Measurements from ENCODE around the gene ABCC3. TPM values are rescaled to one million over a fixed set of nuclear protein-coding genes. Genes with fewer than 3 reads are reported as not detected.

ABCC3 gene
- total RNA-seq, 4 donors from 2014 or later, result 1.5 to 19.2 (median 7.3) TPM

DNA sequence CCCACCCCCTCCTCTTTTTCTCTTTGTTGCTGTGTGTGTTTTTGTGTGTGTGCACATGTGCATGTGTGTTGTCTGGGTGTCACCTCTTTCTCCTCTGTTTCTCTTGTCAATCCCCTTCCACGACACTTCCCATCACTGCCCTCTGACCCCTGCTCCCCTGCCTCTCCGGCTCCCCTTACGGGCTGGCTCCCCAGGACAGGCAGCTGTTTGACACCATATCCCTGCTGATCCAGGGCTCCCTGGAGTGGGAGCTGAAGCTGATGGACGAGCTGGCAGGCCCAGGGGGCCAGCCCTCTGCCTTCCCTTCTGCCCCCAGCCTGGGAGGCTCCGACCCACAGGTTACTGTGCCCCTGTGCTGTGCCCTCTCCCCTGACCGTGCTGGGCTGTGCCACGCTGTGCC, 15.2 kb upstream of the ABCC3 start:
- no peak for DNase-seq (ENCODE audit: low spot score in 2 of 2)
- 65 to 82% methylated on average over 7 of the region's 7 CpGs for WGBS, 2 donors
- Histone ChIP-seq H3K27me3 (peaks cover 0 to 11% of the 10 kb centered on the region in 2 donors), H3K4me1 (no peaks in the 10 kb centered on the region), H3K36me3 (no peaks in the 10 kb centered on the region), H3K9me3 (no peaks in the 10 kb centered on the region), H3K4me3 (no peak overlapping the region), H3K27ac (no peak overlapping the region)
- no peak for TF ChIP-seq POLR2A (IDR thresholded peaks at IDR 0.05)
- TF ChIP-seq, protein P1, sequence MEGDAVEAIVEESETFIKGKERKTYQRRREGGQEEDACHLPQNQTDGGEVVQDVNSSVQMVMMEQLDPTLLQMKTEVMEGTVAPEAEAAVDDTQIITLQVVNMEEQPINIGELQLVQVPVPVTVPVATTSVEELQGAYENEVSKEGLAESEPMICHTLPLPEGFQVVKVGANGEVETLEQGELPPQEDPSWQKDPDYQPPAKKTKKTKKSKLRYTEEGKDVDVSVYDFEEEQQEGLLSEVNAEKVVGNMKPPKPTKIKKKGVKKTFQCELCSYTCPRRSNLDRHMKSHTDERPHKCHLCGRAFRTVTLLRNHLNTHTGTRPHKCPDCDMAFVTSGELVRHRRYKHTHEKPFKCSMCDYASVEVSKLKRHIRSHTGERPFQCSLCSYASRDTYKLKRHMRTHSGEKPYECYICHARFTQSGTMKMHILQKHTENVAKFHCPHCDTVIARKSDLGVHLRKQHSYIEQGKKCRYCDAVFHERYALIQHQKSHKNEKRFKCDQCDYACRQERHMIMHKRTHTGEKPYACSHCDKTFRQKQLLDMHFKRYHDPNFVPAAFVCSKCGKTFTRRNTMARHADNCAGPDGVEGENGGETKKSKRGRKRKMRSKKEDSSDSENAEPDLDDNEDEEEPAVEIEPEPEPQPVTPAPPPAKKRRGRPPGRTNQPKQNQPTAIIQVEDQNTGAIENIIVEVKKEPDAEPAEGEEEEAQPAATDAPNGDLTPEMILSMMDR (IDR thresholded peaks at IDR 0.05), result no peak
- no peak for TF ChIP-seq EP300 (IDR thresholded peaks at IDR 0.05)

DNA sequence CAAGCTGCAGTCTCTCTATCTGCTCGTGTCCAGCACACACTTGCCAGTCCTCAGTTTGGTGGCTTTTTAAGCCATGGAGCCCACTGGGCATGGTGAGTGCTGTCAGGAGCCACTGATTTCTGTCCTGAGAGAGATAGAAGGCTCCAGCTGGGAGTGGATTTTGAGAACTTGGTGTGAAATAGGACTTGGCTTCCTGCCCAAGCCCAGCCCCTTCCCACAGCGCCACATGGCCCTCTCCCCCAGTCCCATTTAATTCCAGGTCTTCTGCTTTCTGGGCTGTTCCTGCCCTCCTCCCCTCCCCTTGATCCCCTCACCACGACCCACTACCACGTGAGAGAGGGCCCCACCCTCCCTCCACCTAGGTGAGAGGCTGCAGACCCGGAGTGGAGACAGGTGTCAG, 14.4 kb upstream of the ABCC3 start:
- TF ChIP-seq, protein P1 (IDR thresholded peaks at IDR 0.05), result no peak
- TF ChIP-seq POLR2A (IDR thresholded peaks at IDR 0.05) (no peak), EP300 (IDR thresholded peaks at IDR 0.05) (no peak)
- Histone ChIP-seq H3K4me3 (no peak overlapping the region), H3K36me3 (no peaks in the 10 kb centered on the region), H3K9me3 (no peaks in the 10 kb centered on the region), H3K27me3 (peaks cover 0 to 11% of the 10 kb centered on the region in 2 donors), H3K4me1 (no peaks in the 10 kb centered on the region), H3K27ac (no peak overlapping the region)
- no peak for DNase-seq (ENCODE audit: low spot score in 2 of 2)
- WGBS, 2 donors, result 52 to 62% methylated on average over 5 of the region's 5 CpGs

DNA sequence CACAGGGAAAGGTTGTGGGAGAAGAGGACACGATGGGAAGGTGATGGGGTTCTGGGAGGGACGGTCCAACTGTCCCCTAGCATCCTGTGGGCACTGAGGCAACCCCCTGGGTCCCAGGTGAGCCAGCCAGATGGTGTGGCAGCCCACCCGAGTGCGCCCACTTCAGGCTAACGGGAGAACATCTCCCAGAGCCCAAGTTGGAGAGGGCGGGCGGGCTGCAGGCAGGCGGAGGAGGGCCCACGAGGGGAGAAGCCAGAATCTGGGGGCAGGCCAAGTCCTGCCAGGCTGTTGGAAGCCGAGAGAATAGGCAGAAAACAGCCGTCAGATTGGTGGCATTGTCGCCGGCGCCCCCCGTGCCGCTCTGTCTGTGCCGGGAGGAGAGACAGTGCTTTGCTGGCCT, 13.8 kb upstream of the ABCC3 start:
- DNase-seq (ENCODE audit: low spot score in 2 of 2), result no peak
- H3K27me3 ChIP-seq, result peaks cover 0 to 11% of the 10 kb centered on the region in 2 donors
- peaks cover 0 to 5% (median 0%) of the 10 kb centered on the region in 4 donors for H3K4me1 ChIP-seq
- TF ChIP-seq, protein P1 (IDR thresholded peaks at IDR 0.05), result no peak
- TF ChIP-seq EP300 (IDR thresholded peaks at IDR 0.05) (no peak), POLR2A (IDR thresholded peaks at IDR 0.05) (no peak)
- no peak overlapping the region for H3K27ac ChIP-seq
- WGBS, 2 donors, result 51 to 60% methylated on average over 14 to 17 of the region's 17 CpGs
- H3K4me3 ChIP-seq, result no peak overlapping the region
- no peaks in the 10 kb centered on the region for H3K9me3 ChIP-seq
- H3K36me3 ChIP-seq, result no peaks in the 10 kb centered on the region

DNA sequence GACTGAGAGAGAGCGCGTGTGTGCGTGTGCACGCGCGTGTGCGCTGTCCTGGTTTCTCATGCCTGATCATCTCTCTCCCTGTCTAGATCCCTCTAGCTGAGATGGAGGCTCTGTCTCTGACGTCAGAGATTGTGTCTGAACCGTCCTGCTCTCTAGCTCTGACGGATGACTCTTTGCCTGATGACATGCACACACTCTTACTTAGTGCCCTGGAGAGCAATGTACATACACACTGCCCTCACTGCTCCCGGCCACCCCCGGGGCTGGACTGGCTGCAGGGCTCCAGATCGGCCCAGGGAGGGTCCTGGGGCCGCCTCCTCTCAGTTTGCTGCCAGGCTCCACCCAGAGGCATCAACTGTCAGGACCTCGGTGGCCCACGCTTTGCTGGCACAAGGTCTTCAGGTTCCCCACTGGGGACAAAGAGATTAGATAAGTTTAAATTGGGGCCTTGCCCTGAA, 13.1 kb upstream of the ABCC3 start:
- 62 to 63% methylated on average over 13 to 16 of the region's 16 CpGs for WGBS, 2 donors
- TF ChIP-seq, protein P1 (IDR thresholded peaks at IDR 0.05), result no peak
- TF ChIP-seq POLR2A (IDR thresholded peaks at IDR 0.05) (no peak), EP300 (IDR thresholded peaks at IDR 0.05) (no peak)
- Histone ChIP-seq H3K9me3 (no peaks in the 10 kb centered on the region), H3K4me3 (no peak overlapping the region), H3K36me3 (no peaks in the 10 kb centered on the region), H3K4me1 (peaks cover 0 to 12% (median 2%) of the 10 kb centered on the region in 4 donors), H3K27ac (no peak overlapping the region), H3K27me3 (peaks cover 0 to 11% of the 10 kb centered on the region in 2 donors)
- no peak for DNase-seq (ENCODE audit: low spot score in 2 of 2)

DNA sequence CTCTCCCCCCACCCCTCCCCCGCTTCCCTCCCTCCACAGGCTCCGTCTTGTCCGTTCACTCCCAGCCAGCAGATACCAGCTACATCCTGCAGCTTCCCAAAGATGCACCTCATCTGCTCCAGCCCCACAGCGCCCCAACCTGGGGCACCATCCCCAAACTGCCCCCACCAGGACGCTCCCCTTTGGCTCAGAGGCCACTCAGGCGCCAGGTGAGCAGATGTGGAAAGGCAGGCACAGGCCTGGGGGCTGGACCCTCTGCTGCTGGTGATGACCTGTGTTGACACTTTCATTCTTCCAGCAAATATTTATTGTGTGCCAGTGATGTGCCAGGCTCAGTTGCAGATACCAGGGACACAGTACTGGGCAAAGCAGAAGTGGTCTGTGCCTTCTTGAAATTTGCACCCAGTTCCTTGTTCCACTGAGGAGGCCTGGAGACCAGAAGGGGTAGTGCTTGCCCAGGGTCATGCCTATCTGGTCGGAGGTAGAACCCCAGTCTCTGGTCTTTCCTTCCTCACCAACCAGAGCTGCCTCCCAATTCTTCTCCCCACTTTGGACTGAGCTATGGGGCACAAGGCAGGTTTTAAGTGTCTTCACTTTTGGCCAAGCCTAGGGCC, 10.3 kb upstream of the ABCC3 start:
- TF ChIP-seq POLR2A (IDR thresholded peaks at IDR 0.05), result no peak
- no peaks in the 10 kb centered on the region for H3K36me3 ChIP-seq

More for the DNA sequence above, 10.3 kb upstream of the ABCC3 start:
- Histone ChIP-seq H3K4me1 (peaks cover 0 to 12% (median 2%) of the 10 kb centered on the region in 4 donors), H3K9me3 (no peaks in the 10 kb centered on the region), H3K4me3 (no peak overlapping the region), H3K27ac (no peak overlapping the region), H3K27me3 (peaks cover 0 to 33% of the 10 kb centered on the region in 2 donors)
- DNase-seq (ENCODE audit: low spot score in 2 of 2), result no peak
- 78 to 90% methylated on average over 7 of the region's 7 CpGs for WGBS, 2 donors
